Natural killer cell treated with Interleukin-12 subunit alpha and Interleukin-12 subunit beta and Interleukin-15 and Interleukin-18, amount 100 ng/mL, for 72 hours (primary cell): ENCODE measurements around the gene MGMT. TPM values are rescaled to one million over a fixed set of nuclear protein-coding genes. Genes with fewer than 3 reads are reported as not detected.

Experiments used
- ATAC-seq, 2 donors: fragments of 150-1000 bp; cut with Tn5 transposase in 1 of 2; sonication (Bioruptor Pico), chemical (Tn5 transposase) in 1 of 2; 2 replicates each; pipeline ENCODE4 v1.10.0; 2021
- DNase-seq: peaks from one replicate; pipeline ENCODE4 v3.0.0; 2022; ENCODE audit warnings: low spot score
- H3K27ac Mint-ChIP-seq, 2 donors: 1 replicate in 1 of 2; 2 replicates in 1 of 2; pipeline ENCODE4 v1.8.0; 2022; ENCODE audit warnings: mixed read lengths in 2 of 2, mild to moderate bottlenecking in 1 of 2, moderate library complexity in 1 of 2
- H3K27me3 Mint-ChIP-seq, 2 donors: 1 replicate in 1 of 2; 2 replicates in 1 of 2; pipeline ENCODE4 v1.8.0; 2022; ENCODE audit warnings: mixed read lengths in 2 of 2
- H3K36me3 Mint-ChIP-seq: one replicate; pipeline ENCODE4 v1.8.0; 2022; ENCODE audit warnings: mixed read lengths
- H3K4me1 Mint-ChIP-seq, 2 donors: 1 replicate in 1 of 2; 2 replicates in 1 of 2; pipeline ENCODE4 v1.8.0; 2022; ENCODE audit warnings: low read depth in 2 of 2, mixed read lengths in 2 of 2, mild to moderate bottlenecking in 1 of 2
- H3K4me3 Mint-ChIP-seq: one replicate; pipeline ENCODE4 v1.8.0; 2022; ENCODE audit warnings: mixed read lengths
- H3K9me3 Mint-ChIP-seq: 2 replicates; pipeline ENCODE4 v1.8.0; 2022; ENCODE audit warnings: mixed read lengths
- total RNA-seq, 2 donors: library from RNA; stranded (reverse); gene quantifications; one replicate each; pipeline ENCODE4 v1.2.3, GENCODE V29; 2022

The MGMT gene
- total RNA-seq, 2 donors from 2014 or later, result 14.3 to 23.6 TPM

DNA sequence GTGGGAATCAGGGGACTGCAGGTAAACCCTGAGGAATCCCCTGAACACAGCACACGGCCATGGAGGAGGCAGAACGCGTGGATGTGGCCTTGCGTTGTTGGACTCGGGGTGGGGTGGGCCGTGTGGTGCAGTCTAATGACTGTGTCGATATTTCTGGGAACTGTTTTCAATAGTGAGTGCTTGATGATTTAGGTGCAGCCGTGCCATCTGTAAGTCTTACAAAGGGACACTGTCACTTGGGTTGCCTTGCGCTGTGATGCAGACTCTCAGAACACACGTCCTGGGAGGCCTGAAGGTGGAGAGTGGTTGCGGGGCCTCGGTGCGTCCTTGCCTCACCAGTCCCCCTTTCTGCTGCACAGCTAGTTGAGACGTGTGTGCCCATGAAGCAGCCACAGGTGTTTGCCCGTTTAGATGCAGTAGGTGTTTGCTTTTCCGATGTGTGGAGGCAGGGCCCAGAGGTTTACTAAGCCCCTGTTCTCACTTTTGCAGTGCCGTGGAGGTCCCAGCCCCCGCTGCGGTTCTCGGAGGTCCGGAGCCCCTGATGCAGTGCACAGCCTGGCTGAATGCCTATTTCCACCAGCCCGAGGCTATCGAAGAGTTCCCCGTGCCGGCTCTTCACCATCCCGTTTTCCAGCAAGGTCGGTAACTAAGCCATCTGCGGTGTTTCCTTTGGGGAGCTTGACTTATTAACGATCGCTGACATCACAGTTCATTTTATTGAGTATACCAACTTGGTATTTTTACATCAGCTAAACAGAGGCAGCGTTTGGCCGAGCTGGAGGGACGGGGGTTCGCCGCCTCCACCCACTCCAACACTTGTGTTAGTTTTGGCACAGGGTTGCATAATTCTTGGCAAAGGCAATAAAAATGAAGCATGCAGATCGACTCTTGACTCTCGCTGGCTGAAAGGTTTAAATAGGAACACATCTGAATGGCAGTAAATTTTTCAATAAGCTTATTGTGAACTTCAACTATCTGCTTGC lies 240.7 kb downstream of the MGMT start:
- ATAC-seq (no peak), DNase-seq (no peak)
- Mint-ChIP-seq H3K4me3 (no peak overlapping the region), H3K9me3 (no peaks in the 10 kb centered on the region), H3K27me3 (no peaks in the 10 kb centered on the region), H3K36me3 (no peaks in the 10 kb centered on the region), H3K4me1 (peaks cover 0 to 7% of the 10 kb centered on the region in 2 donors), H3K27ac (no peak overlapping the region)

DNA sequence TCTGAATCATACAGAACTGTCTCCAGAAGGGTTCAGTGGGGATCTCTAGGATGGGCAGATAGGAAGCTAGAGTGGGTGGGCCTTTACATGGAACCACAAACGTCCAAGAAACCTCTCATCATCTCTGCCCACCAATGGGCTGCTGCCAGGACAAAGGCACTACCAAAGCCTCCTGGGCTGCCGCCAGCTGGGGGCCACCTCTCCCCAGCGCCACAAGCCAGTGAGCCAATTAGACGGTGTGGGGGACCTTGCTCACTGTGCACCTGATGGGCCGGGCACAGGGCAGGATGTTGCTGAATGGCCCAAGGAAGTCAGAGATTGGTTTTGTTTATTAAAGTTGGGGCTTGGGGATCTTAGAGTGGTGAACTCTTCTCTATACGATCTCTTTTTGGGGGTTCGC lies 242.1 kb downstream of the MGMT start:
- ATAC-seq, result no peak
- H3K27ac Mint-ChIP-seq, result no peak overlapping the region
- no peaks in the 10 kb centered on the region for H3K4me1 Mint-ChIP-seq
- no peak overlapping the region for H3K4me3 Mint-ChIP-seq
- no peaks in the 10 kb centered on the region for H3K27me3 Mint-ChIP-seq
- no peaks in the 10 kb centered on the region for H3K9me3 Mint-ChIP-seq
- no peaks in the 10 kb centered on the region for H3K36me3 Mint-ChIP-seq
- DNase-seq, result no peak

DNA sequence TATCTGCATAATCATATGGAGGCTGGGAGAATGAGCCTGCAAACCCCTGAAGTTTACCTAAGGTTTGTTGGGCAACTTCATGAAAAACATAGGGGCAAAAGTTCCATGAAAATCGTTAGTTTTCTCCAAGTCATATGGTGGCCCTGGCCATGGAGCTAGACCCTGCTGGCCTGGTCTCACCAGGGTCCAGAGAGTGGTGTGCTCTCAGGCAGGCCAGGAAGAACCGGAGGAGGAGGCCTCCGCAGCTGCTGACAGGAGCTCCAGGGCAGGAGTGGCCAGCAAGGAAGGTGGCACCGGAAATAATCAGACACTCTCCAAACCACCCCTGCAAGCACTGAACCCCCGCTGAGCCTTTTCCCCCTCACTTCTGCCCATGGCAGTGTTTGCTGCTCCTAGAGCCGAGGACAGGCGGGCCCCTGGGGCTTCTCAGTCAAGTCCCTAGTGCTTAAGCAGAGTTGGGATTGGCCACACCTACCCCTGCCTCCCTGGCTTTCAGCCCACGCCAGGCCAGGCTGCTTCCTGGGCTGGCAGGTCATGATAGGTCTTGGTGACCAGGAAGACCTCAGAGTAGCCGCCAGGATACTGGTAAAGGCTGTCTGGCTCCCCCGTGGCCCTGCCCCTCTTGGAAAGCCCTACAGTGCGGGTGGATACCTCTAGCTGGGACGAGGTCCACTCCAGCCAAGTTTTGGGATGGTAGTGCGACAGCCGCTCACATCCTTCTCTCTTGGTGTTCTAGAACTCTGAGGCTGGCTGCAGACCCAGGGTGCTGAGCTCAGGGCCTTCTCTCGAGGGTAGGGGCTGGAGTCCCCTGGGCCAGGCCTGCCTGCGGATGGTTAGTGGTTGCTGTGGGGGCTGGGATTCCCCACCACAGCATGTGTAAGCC lies 242.8 kb downstream of the MGMT start:
- Mint-ChIP-seq H3K27ac (no peak overlapping the region), H3K36me3 (no peaks in the 10 kb centered on the region), H3K27me3 (no peaks in the 10 kb centered on the region), H3K4me3 (no peak overlapping the region), H3K9me3 (no peaks in the 10 kb centered on the region), H3K4me1 (no peaks in the 10 kb centered on the region)
- ATAC-seq (peak; percentile 29 to 52), DNase-seq (no peak)

DNA sequence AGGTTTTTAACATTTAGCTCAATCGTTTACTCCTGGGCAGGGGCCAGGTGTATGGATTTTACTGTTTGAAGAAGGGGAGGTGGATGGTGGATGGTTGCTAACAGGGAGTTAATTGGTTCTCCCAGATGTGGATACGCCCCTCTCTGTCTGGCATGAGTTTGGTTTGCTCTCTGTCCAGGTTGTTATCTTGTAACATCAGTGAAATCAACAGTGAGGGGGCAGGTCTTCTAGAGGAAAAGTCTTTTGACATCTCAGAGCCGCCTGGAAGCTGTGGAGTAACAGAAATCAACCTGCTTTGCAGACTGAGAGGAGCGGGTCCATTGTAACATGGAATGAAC lies 243.4 kb downstream of the MGMT start:
- no peaks in the 10 kb centered on the region for H3K27me3 Mint-ChIP-seq
- no peak for DNase-seq
- ATAC-seq, result no peak
- no peaks in the 10 kb centered on the region for H3K36me3 Mint-ChIP-seq
- H3K27ac Mint-ChIP-seq, result no peak overlapping the region
- no peaks in the 10 kb centered on the region for H3K4me1 Mint-ChIP-seq
- no peaks in the 10 kb centered on the region for H3K9me3 Mint-ChIP-seq
- H3K4me3 Mint-ChIP-seq, result no peak overlapping the region

DNA sequence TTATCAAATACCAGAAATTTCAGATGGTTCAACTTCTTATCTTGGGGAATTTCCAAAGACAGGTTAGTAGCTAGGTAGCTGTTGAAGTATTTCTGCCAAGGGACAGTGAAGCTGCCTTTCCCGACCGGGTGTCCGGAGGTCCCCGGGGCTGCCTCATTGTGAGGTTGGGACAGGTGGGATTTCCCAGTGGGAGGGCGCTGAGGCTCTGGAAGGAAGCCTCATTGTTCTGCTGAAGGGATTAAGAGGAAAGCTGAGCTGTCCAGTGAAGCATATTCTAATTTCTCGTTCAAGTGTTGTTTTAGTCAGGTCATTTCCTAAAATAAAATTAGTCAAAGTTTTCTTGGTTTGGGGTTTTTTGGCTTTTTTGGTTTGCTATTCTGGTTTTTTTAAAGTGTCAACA lies 244.2 kb downstream of the MGMT start:
- Mint-ChIP-seq H3K9me3 (no peaks in the 10 kb centered on the region), H3K36me3 (no peaks in the 10 kb centered on the region), H3K27me3 (no peaks in the 10 kb centered on the region), H3K27ac (no peak overlapping the region), H3K4me3 (no peak overlapping the region), H3K4me1 (no peaks in the 10 kb centered on the region)
- no peak for ATAC-seq
- DNase-seq, result no peak

DNA sequence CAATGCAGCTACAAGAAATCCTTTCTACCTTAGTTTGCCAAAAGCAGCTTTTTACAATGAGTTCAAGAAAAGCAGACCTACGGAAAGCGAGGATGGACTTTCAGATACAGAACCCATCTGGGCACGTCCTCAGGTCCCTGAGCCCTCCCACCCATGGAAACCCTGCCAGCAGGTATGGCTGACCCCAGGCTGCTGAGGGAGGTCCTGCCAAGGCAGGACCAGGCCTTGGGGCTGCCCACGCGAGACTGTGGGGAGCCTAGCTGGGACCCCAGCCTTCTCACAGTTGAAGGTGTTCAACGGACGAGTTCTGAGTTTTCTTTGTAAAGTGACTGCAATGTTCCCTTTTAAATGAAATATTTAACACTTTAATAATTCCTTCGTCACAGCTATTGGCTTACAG lies 245.0 kb downstream of the MGMT start:
- Mint-ChIP-seq H3K9me3 (no peaks in the 10 kb centered on the region), H3K4me3 (no peak overlapping the region), H3K36me3 (no peaks in the 10 kb centered on the region), H3K27me3 (no peaks in the 10 kb centered on the region), H3K27ac (no peak overlapping the region), H3K4me1 (no peaks in the 10 kb centered on the region)
- no peak for ATAC-seq
- DNase-seq, result no peak

DNA sequence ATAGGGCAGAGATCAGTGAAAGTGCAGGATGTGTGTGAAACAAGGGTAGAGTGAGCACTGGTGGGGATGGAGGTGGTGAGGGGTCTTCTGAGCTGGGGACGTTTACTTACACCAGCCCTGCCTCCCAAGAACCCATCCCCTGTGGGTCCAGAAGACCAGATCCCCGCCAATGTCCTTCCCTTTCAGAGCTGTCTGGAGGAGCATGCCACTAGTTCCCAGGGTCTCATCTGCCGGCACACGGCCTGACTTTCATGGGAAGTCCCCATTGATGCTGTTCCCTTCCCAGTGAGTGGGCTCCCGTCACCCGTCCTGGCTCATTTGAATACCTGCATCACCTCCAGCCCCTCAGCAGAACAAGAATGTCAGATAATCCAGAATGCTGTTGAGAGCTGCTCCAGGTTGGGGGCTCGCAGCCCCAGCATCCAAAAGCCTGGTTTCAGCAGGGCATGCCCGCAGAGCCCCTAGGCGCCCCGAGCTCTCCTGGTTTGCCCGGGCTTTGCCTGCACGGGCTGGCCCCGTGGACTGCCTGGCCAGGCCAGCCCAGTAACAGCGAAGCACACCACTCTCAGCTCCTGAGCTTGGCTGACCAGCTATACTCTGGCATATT lies 246.7 kb downstream of the MGMT start:
- ATAC-seq, result no peak
- DNase-seq, result no peak
- Mint-ChIP-seq H3K4me3 (no peak overlapping the region), H3K27me3 (no peaks in the 10 kb centered on the region), H3K4me1 (no peaks in the 10 kb centered on the region), H3K27ac (no peak overlapping the region), H3K36me3 (no peaks in the 10 kb centered on the region), H3K9me3 (no peaks in the 10 kb centered on the region)

- H3K4me3 Mint-ChIP-seq, result no peak overlapping the region
- H3K27ac Mint-ChIP-seq, result no peak overlapping the region
- H3K27me3 Mint-ChIP-seq, result no peaks in the 10 kb centered on the region
- no peak for ATAC-seq
- H3K9me3 Mint-ChIP-seq, result no peaks in the 10 kb centered on the region
- no peak for DNase-seq
- peaks cover 3% of the 10 kb centered on the region for H3K36me3 Mint-ChIP-seq
- H3K4me1 Mint-ChIP-seq, result no peaks in the 10 kb centered on the region
Measured at GRCh38 chr10:129715805-129716204, 248.8 kb downstream of the MGMT start.

DNA sequence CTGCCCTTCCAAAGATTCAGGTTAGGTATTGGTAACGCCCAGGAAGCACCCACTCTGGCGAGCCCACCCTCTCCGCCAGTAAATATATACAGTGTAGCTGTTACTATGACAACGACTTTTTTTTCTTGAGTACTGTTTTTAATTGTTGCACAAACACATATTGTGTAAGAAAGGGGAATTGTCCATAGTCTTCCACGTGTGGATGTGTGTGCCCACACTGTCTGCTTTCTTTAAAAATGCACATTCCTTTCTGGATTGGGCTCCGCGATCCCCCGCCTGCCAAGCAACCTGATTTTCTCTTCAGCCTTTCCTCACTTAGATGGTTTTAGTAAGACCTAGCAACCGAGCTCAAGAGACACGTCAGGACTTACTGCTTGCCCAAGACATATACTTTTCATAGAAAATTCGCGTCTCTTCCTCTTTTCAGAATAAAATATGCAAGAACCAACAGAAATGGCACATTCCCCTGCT lies 249.2 kb downstream of the MGMT start:
- no peak for DNase-seq
- peaks cover 3% of the 10 kb centered on the region for H3K9me3 Mint-ChIP-seq
- H3K4me1 Mint-ChIP-seq, result no peaks in the 10 kb centered on the region
- ATAC-seq, result no peak
- H3K4me3 Mint-ChIP-seq, result no peak overlapping the region
- no peaks in the 10 kb centered on the region for H3K27me3 Mint-ChIP-seq
- H3K36me3 Mint-ChIP-seq, result peaks cover 8% of the 10 kb centered on the region
- no peak overlapping the region for H3K27ac Mint-ChIP-seq

DNA sequence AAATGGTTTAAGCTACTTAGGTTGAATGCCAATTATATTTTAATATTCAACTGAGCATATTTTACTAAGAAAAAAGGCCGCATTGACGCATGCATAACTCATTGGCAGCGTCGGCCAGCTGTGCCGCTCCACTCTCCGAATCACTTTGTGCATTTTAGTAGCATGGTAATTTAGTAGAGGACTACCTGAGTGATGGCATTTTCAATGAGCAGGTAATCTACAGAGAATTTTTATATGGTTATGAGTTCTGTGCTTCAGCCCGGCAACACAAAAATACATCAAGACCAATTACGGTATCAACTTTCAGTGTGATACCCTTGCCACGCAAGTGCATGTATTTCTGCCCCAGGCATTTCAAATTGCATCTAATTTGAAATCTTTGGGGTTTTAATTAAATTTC lies 249.8 kb downstream of the MGMT start:
- Mint-ChIP-seq H3K4me3 (no peak overlapping the region), H3K9me3 (peaks cover 3% of the 10 kb centered on the region), H3K36me3 (peaks cover 14% of the 10 kb centered on the region), H3K27me3 (no peaks in the 10 kb centered on the region), H3K27ac (no peak overlapping the region), H3K4me1 (no peaks in the 10 kb centered on the region)
- no peak for ATAC-seq
- no peak for DNase-seq

GRCh38 chr10:129717816-129718547 lies 250.9 kb downstream of the MGMT start:
- peaks cover 3% of the 10 kb centered on the region for H3K9me3 Mint-ChIP-seq

DNA sequence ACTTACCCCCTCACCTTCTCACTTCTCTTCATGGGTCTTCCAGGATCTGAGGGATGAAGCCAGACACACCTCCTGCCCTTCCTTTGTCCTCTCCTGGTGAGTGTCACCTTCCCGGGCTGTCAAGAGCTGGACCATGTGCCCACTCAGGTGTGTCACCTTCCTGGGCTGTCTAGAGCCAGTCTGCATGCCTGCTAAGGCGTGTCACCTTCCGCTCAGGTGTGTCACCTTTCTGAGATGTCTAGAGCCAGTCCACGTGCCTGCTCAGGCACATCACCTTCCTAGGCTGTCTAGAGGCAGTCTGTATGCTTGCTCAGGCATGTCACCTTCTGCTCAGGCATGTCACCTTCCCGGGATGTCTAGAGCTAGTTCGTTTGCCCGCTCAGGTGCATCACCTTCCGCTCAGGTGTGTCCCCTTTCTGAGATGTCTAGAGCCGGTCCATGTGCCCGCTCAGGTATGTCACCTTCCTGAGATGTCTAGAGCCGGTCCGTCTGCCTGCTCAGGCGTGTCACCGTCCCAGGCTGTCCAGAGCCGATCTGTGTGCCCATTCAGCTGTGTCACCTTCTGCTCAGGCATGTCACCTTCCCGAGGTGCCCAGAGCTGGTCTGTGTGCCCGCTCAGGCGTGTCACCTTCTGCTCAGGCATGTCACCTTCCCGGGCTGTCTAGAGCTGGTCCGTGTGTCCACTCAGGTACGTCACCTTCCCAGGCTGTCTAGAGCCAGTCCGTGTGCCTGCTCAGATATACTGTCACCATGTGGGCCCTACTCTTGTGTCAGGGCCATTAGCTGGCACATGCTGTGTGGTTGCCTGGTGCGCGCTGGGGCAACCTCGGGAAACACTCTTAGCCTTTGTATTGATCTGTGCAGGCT lies 251.7 kb downstream of the MGMT start:
- H3K4me3 Mint-ChIP-seq, result no peak overlapping the region
- H3K4me1 Mint-ChIP-seq, result no peaks in the 10 kb centered on the region
- DNase-seq (no peak), ATAC-seq (peak in 1 of 2 donors; percentile 20)
- peaks cover 3% of the 10 kb centered on the region for H3K9me3 Mint-ChIP-seq
- no peak overlapping the region for H3K27ac Mint-ChIP-seq
- H3K36me3 Mint-ChIP-seq, result peaks cover 14% of the 10 kb centered on the region
- no peaks in the 10 kb centered on the region for H3K27me3 Mint-ChIP-seq

More at GRCh38 chr10:129717816-129718547, 250.9 kb downstream of the MGMT start:
- DNase-seq, result no peak
- no peak overlapping the region for H3K27ac Mint-ChIP-seq
- H3K4me3 Mint-ChIP-seq, result no peak overlapping the region
- no peaks in the 10 kb centered on the region for H3K27me3 Mint-ChIP-seq
- peaks cover 14% of the 10 kb centered on the region for H3K36me3 Mint-ChIP-seq
- no peaks in the 10 kb centered on the region for H3K4me1 Mint-ChIP-seq
- peak in 1 of 2 donors; percentile 9 for ATAC-seq

- Mint-ChIP-seq H3K27ac (no peak overlapping the region), H3K36me3 (peaks cover 14% of the 10 kb centered on the region), H3K4me1 (no peaks in the 10 kb centered on the region), H3K27me3 (no peaks in the 10 kb centered on the region), H3K9me3 (peaks cover 3% of the 10 kb centered on the region), H3K4me3 (no peak overlapping the region)
- ATAC-seq, result no peak
- DNase-seq, result no peak
Measured at GRCh38 chr10:129719415-129719739, 252.3 kb downstream of the MGMT start.
